ENCODE data around the gene GAL3ST3. TPM values are rescaled to one million over a fixed set of nuclear protein-coding genes. Genes with fewer than 3 reads are reported as not detected.

GAL3ST3 gene
- total and polyA plus RNA-seq, 2 experiments from 2014 or later, result 15.6 to 63.4 TPM

- TF ChIP-seq ZNF462 (CRISPR knock-in tag; IDR thresholded peaks at IDR 0.05) (no peak), CTCF (conservative IDR thresholded peaks at IDR 0.05; ENCODE audit: low read depth in 2 of 2) (no peak), JUNB (IDR thresholded peaks at IDR 0.05; ENCODE audit: unreplicated experiment) (no peak), EZH2phosphoT487 (IDR thresholded peaks at IDR 0.05; ENCODE audit: unreplicated experiment) (no peak), ZNF114 (CRISPR knock-in tag; IDR thresholded peaks at IDR 0.05) (no peak), EZH2 (IDR thresholded peaks at IDR 0.05; ENCODE audit: low read depth, unreplicated experiment) (no peak), CREB1 (CRISPR knock-in tag; IDR thresholded peaks at IDR 0.05; ENCODE audit: low read depth) (no peak), NANOG (IDR thresholded peaks at IDR 0.05; ENCODE audit: borderline replicate concordance) (no peak), ETS1 (IDR thresholded peaks at IDR 0.05) (no peak), POLR2AphosphoS5 (IDR thresholded peaks at IDR 0.05; ENCODE audit: low read depth) (no peak), STAT1 (IDR thresholded peaks at IDR 0.05; ENCODE audit: unreplicated experiment) (no peak), ZNF331 (CRISPR knock-in tag; IDR thresholded peaks at IDR 0.05; ENCODE audit: low read depth) (no peak)
These were observed 37.1 kb downstream of the GAL3ST3 start, which contains the start of gene CST6 (continued) for GRCh38 chr11:66011785-66012303.
